ENCODE data around the gene FTHL17. TPM values are rescaled to one million over a fixed set of nuclear protein-coding genes. Genes with fewer than 3 reads are reported as not detected.

The FTHL17 gene
- total RNA-seq, 1 donor: not detected

- Histone ChIP-seq H3K9me3 (ENCODE audit: low read depth, low read length) (no peaks in the 10 kb centered on the region), H3K36me3 (ENCODE audit: insufficient read depth, low read length) (no peaks in the 10 kb centered on the region), H2AFZ (ENCODE audit: low read length) (no peak overlapping the region), H3K4me2 (ENCODE audit: insufficient read depth, low read length) (no peak overlapping the region), H3K79me2 (ENCODE audit: insufficient read depth, low read length) (no peaks in the 10 kb centered on the region), H3K4me3 (ENCODE audit: insufficient read depth, low read length) (no peak overlapping the region), H4K20me1 (ENCODE audit: insufficient read depth, low read length) (no peaks in the 10 kb centered on the region), H3K27me3 (ENCODE audit: insufficient read depth, low read length) (no peaks in the 10 kb centered on the region), H3K27ac (ENCODE audit: low read depth, low read length) (no peak overlapping the region), H3K4me1 (ENCODE audit: insufficient read depth, low read length) (no peaks in the 10 kb centered on the region)
- TF ChIP-seq CTCF (IDR thresholded peaks at IDR 0.05; ENCODE audit: extremely low read depth, low read depth, low read length): no peak
- no peak for DNase-seq (ENCODE audit: insufficient read length, low spot score, missing footprints)
These were observed 14.6 kb downstream of the FTHL17 start for GRCh38 chrX:31057291-31057690.

- no peaks in the 10 kb centered on the region for H3K27me3 ChIP-seq (ENCODE audit: insufficient read depth, low read length)
- H3K4me1 ChIP-seq (ENCODE audit: insufficient read depth, low read length): no peaks in the 10 kb centered on the region
- DNase-seq (ENCODE audit: insufficient read length, low spot score, missing footprints): no peak
- no peak for TF ChIP-seq CTCF (IDR thresholded peaks at IDR 0.05; ENCODE audit: extremely low read depth, low read depth, low read length)
- H3K9me3 ChIP-seq (ENCODE audit: low read depth, low read length): no peaks in the 10 kb centered on the region
- H3K27ac ChIP-seq (ENCODE audit: low read depth, low read length): no peak overlapping the region
- H3K79me2 ChIP-seq (ENCODE audit: insufficient read depth, low read length): no peaks in the 10 kb centered on the region
- H3K4me3 ChIP-seq (ENCODE audit: insufficient read depth, low read length): no peak overlapping the region
- H4K20me1 ChIP-seq (ENCODE audit: insufficient read depth, low read length): no peaks in the 10 kb centered on the region
- no peak overlapping the region for H2AFZ ChIP-seq (ENCODE audit: low read length)
- H3K36me3 ChIP-seq (ENCODE audit: insufficient read depth, low read length): no peaks in the 10 kb centered on the region
- no peak overlapping the region for H3K4me2 ChIP-seq (ENCODE audit: insufficient read depth, low read length)
These were observed 18.2 kb downstream of the FTHL17 start for GRCh38 chrX:31053621-31054020.

- Histone ChIP-seq H4K20me1 (ENCODE audit: insufficient read depth, low read length) (no peaks in the 10 kb centered on the region), H3K79me2 (ENCODE audit: insufficient read depth, low read length) (no peaks in the 10 kb centered on the region), H3K4me2 (ENCODE audit: insufficient read depth, low read length) (no peak overlapping the region), H3K36me3 (ENCODE audit: insufficient read depth, low read length) (no peaks in the 10 kb centered on the region), H3K4me1 (ENCODE audit: insufficient read depth, low read length) (no peaks in the 10 kb centered on the region), H3K27ac (ENCODE audit: low read depth, low read length) (no peak overlapping the region), H3K27me3 (ENCODE audit: insufficient read depth, low read length) (no peaks in the 10 kb centered on the region), H3K9me3 (ENCODE audit: low read depth, low read length) (no peaks in the 10 kb centered on the region), H3K4me3 (ENCODE audit: insufficient read depth, low read length) (no peak overlapping the region), H2AFZ (ENCODE audit: low read length) (no peak overlapping the region)
- no peak for DNase-seq (ENCODE audit: insufficient read length, low spot score, missing footprints)
- TF ChIP-seq CTCF (IDR thresholded peaks at IDR 0.05; ENCODE audit: extremely low read depth, low read depth, low read length): no peak
These were observed 32.5 kb downstream of the FTHL17 start for GRCh38 chrX:31039327-31039711.

GRCh38 chrX:31038575-31039326, 33.1 kb downstream of the FTHL17 start:
- H3K27ac ChIP-seq (ENCODE audit: low read depth, low read length): no peak overlapping the region
- H3K4me3 ChIP-seq (ENCODE audit: insufficient read depth, low read length): no peak overlapping the region
- no peaks in the 10 kb centered on the region for H3K27me3 ChIP-seq (ENCODE audit: insufficient read depth, low read length)
- no peaks in the 10 kb centered on the region for H3K79me2 ChIP-seq (ENCODE audit: insufficient read depth, low read length)
- no peaks in the 10 kb centered on the region for H4K20me1 ChIP-seq (ENCODE audit: insufficient read depth, low read length)
- H3K4me2 ChIP-seq (ENCODE audit: insufficient read depth, low read length): no peak overlapping the region
- no peaks in the 10 kb centered on the region for H3K4me1 ChIP-seq (ENCODE audit: insufficient read depth, low read length)
- no peak for DNase-seq (ENCODE audit: insufficient read length, low spot score, missing footprints)
- H3K9me3 ChIP-seq (ENCODE audit: low read depth, low read length): no peaks in the 10 kb centered on the region
- H3K36me3 ChIP-seq (ENCODE audit: insufficient read depth, low read length): no peaks in the 10 kb centered on the region
- H2AFZ ChIP-seq (ENCODE audit: low read length): no peak overlapping the region
- TF ChIP-seq CTCF (IDR thresholded peaks at IDR 0.05; ENCODE audit: extremely low read depth, low read depth, low read length): peak; percentile 58

Data from osteoblast (primary cell).